ENCODE measurements around the gene TECR.
"Not testable (repeated sequence)": the region's sequence is repeated elsewhere in the genome, so short reads cannot be mapped to it uniquely, and the experiment has no call there.

The TECR gene

DNA sequence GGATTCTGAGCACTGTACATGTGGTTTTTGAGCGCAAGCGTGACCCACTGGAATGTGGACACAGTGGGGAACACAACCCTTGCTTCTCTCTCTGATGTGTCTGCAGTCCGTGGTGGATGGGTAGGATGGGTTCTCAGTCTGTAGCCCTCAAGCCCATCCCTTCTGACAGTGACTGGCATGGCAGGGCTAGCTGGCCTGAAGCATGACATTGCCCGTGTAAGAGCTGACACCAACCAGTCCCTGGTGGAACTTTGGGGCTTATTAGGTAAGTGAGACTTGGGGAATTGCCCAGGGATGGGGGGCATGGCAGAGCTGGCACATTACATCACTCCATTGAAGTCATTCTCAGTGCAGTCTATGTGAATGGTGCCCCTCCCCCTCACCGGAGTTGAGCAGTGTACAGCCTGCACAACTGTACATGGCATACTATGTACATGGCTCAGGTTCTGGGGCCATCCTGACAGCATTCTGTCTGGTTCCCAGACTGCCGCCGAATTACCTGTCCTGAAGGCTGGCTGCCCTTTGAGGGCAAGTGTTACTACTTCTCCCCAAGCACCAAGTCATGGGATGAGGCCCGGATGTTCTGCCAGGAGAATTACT, 70.3 kb downstream of the TECR start:
- DNase-seq (ENCODE audit: extremely low read depth, low read depth): no peak
- no peak overlapping the region for H3K4me3 ChIP-seq (replicated peaks; ENCODE audit: low read depth, low read length)
- no peak for TF ChIP-seq CTCF (IDR thresholded peaks at IDR 0.05; ENCODE audit: low read depth, low read length, missing control alignments)

DNA sequence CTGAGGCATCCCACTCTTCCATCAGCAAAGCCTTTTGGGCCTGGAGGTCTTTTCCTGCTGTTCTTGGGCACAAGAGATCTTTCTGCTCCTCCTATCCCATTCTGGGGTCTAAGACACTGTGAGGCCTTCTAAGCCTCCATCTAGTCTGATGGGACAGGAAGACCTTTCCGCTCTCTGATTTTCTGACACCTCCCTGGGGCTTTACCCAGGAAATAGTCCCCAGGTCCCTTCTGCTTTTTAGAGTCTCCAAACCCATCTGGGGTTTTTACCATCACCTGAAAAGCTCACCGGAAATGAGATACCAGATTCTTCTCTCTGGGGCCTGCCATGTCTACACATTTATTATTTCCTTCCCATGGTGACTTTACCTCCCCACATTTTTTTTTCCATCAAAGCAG, 74.6 kb downstream of the TECR start:
- TF ChIP-seq CTCF (IDR thresholded peaks at IDR 0.05; ENCODE audit: low read depth, low read length, missing control alignments): no peak
- DNase-seq (ENCODE audit: extremely low read depth, low read depth): no peak
- H3K4me3 ChIP-seq (replicated peaks; ENCODE audit: low read depth, low read length): no peak overlapping the region

DNA sequence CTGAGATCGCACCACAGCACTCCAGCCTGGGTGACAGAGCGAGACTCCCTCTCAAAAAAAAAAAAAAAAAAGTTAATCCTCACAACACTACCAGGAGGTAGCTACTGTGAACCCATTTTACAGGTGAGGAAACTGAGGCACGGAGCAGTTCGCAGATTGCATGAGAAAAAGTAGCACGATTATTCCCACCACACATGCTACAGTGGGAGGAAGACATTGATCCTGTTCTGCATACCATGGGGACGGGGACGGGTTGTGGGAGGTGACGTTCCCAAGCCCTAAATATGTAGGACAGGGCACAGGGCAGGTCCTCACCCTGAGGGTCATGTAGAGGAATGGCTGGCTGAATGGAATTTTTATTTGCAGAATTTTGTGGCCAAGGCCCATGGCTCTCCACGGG, 77.2 kb downstream of the TECR start:
- no peak for TF ChIP-seq CTCF (IDR thresholded peaks at IDR 0.05; ENCODE audit: low read depth, low read length, missing control alignments)
- DNase-seq (ENCODE audit: extremely low read depth, low read depth): no peak
- no peak overlapping the region for H3K4me3 ChIP-seq (replicated peaks; ENCODE audit: low read depth, low read length)

DNA sequence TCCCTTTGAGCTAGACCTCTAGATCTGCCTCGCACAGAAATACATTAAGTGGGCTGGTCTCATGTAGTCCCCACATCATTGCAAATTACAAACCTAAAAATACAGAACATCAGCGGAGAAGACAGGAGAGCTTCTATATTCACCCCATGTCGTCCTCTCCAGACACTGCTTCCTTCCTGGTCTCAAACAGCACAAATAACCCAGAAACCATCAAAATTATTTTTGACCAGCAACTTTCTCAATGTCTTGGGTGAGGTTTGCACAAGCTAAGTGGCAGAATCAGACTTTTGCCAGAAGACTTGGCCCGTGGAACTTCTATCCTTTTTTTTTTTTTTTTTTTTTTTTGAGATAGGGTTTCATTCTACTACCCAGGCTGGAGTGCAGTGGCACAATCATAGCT, 81.7 kb downstream of the TECR start:
- no peak for DNase-seq (ENCODE audit: extremely low read depth, low read depth)

DNA sequence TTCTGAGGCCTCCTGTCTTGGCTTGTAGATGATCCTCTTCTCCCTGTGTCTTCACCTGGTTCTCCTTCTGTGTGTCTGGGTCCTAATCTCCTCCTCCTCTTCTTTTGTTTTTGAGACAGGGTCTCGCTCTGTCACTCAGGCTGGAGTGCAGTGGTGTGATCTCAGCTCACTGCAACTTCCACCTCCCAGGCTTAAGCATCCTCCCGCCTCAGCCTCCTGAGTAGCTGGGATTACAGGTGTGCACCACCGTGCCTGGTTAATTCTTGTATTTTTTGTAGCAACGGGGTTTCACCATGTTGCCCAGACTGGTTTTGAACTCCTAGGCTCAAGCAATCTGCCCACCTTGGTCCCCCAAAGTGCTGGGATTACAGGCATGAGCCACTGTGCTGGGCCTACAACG, 82.8 kb downstream of the TECR start:
- not testable (repeated sequence) for H3K4me3 ChIP-seq (replicated peaks; ENCODE audit: low read depth, low read length); DNase-seq (ENCODE audit: extremely low read depth, low read depth)

More for the DNA sequence above, 81.7 kb downstream of the TECR start:
- no peak for TF ChIP-seq CTCF (IDR thresholded peaks at IDR 0.05; ENCODE audit: low read depth, low read length, missing control alignments)
- no peak overlapping the region for H3K4me3 ChIP-seq (replicated peaks; ENCODE audit: low read depth, low read length)

DNA sequence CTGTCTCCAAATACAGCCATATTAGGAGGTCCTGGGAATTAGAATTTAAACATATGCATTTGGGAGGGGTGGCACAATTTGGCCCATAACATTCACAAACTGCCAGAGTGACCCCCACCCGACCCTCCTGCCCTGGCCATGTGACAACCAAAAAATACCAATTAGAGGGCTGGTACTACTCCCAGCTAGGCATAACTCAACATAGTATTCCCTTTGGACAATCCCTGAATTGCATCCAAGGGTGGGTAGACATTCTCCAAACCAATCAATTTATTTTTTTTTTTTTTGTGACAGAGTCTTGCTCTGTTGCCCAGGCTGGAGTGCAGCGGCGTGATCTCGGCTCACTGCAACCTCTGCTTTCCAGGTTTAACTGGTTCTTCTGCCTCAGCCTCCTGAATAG, 83.3 kb downstream of the TECR start:
- H3K4me3 ChIP-seq (replicated peaks; ENCODE audit: low read depth, low read length): no peak overlapping the region
- no peak for TF ChIP-seq CTCF (IDR thresholded peaks at IDR 0.05; ENCODE audit: low read depth, low read length, missing control alignments)
- no peak for DNase-seq (ENCODE audit: extremely low read depth, low read depth)

DNA sequence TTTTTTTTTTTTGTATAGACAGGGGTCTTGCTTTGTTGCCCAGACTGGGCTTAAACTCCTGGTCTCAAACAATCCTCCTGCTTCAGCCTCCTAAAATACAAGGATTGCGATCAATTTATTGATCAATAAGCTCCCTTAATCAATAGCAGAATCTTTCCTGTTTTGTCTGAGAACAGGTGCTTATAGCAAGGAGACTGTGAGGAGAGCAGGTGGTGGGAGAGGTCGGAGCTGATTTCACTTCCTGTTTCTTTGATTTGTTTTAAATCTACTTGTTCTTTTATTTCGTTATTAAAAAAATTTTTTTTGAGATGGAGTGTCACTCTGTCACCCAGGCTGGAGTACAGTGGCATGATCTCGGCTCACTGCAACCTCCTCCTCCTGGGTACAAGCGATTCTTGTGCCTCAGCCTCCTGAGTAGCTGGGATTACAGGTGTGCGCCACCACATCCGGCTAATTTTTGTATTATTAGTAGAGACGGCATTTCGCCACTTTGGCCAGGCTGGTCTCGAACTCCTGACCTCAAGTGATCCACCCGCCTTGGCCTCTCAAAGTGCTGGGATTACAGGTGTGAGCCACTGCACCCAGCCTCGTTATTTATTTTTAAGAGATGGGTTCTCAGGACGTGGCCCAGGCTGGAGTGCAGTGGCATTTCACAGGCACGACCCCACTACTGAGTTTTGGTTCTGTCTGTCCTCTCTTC, 84.2 kb downstream of the TECR start:
- H3K4me3 ChIP-seq (replicated peaks; ENCODE audit: low read depth, low read length); DNase-seq (ENCODE audit: extremely low read depth, low read depth): not testable (repeated sequence)

DNA sequence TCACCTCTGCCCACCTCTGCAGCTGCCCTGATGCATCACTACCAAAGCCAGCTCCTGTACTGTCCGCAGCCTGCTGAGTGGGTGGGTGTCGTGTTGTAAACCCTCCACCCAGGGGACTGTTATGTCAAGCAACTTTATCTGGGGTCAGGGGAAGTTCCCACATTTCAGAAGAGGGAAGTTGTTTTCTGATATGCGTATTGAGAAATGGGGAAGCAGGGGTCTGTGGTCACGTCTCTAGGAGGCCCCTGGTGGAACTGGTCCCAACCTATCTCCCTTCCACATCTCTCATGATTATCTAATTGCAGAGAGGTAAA, 84.7 kb downstream of the TECR start:
- no peak overlapping the region for H3K4me3 ChIP-seq (replicated peaks; ENCODE audit: low read depth, low read length)
- TF ChIP-seq CTCF (IDR thresholded peaks at IDR 0.05; ENCODE audit: low read depth, low read length, missing control alignments): no peak
- DNase-seq (ENCODE audit: extremely low read depth, low read depth): no peak

Measured in HFF-Myc (cell line).